ENCODE results near the gene LMX1B.

DNA sequence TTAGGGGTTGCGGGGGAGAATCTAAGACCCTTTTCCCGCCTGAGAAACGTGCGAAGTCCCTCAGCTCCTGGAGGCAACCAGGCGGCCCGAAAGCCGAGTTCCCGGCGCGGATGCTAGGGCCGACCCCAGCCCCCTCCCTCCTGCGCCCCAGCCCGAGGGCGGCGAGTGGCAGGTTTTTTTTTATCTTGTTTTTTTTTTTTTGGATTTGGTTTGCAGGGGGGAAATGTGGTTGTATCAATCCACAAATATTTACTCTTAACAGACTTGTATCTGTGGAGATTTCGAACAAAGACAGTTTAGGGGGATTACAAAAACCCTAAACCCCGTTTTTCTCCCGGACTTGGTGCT, 10.7 kb downstream of the LMX1B start:
- TF ChIP-seq, protein P1, sequence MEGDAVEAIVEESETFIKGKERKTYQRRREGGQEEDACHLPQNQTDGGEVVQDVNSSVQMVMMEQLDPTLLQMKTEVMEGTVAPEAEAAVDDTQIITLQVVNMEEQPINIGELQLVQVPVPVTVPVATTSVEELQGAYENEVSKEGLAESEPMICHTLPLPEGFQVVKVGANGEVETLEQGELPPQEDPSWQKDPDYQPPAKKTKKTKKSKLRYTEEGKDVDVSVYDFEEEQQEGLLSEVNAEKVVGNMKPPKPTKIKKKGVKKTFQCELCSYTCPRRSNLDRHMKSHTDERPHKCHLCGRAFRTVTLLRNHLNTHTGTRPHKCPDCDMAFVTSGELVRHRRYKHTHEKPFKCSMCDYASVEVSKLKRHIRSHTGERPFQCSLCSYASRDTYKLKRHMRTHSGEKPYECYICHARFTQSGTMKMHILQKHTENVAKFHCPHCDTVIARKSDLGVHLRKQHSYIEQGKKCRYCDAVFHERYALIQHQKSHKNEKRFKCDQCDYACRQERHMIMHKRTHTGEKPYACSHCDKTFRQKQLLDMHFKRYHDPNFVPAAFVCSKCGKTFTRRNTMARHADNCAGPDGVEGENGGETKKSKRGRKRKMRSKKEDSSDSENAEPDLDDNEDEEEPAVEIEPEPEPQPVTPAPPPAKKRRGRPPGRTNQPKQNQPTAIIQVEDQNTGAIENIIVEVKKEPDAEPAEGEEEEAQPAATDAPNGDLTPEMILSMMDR (IDR thresholded peaks at IDR 0.05): no peak
- TF ChIP-seq POLR2AphosphoS5 (IDR thresholded peaks at IDR 0.05; ENCODE audit: low read depth, low read length) (no peak), SIN3A (IDR thresholded peaks at IDR 0.05; ENCODE audit: borderline replicate concordance, insufficient read depth, low read depth, low read length) (no peak), TCF7L2 (IDR thresholded peaks at IDR 0.05; ENCODE audit: low read depth, low read length) (no peak)
